ENCODE data around the gene RNF121.

RNF121 gene

GRCh38 chr11:72010529-72011233 is 81.8 kb downstream of the RNF121 start:
- Histone ChIP-seq H3K9me3 (no peaks in the 10 kb centered on the region), H3K27ac (0 out of 2 replicates have a peak overlapping the region, but pooled peaks have one; percentile 8), H3K27me3 (no peaks in the 10 kb centered on the region), H3K4me1 (peaks cover 37% of the 10 kb centered on the region), H3K36me3 (peaks cover 100% of the 10 kb centered on the region), H4K20me1 (peaks cover 99% of the 10 kb centered on the region), H3K4me2 (no peak overlapping the region), H3K4me3 (no peak overlapping the region), H3K9ac (no peak overlapping the region)
- no peak for TF ChIP-seq Cebpa-rat (IDR thresholded peaks at IDR 0.05)

GRCh38 chr11:72012091-72012630 is 83.3 kb downstream of the RNF121 start:
- Histone ChIP-seq H3K4me1 (peaks cover 37% of the 10 kb centered on the region), H3K27me3 (no peaks in the 10 kb centered on the region), H3K4me3 (no peak overlapping the region), H3K4me2 (peak overlapping the region; percentile 9), H3K27ac (peak overlapping the region; percentile 10; the same call in 1 of the 2 replicates), H3K9ac (peak overlapping the region; percentile 57; the same call in 1 of the 2 replicates), H4K20me1 (peaks cover 99% of the 10 kb centered on the region), H3K9me3 (no peaks in the 10 kb centered on the region), H3K36me3 (peaks cover 100% of the 10 kb centered on the region)
- TF ChIP-seq Cebpa-rat (IDR thresholded peaks at IDR 0.05), result no peak

DNA sequence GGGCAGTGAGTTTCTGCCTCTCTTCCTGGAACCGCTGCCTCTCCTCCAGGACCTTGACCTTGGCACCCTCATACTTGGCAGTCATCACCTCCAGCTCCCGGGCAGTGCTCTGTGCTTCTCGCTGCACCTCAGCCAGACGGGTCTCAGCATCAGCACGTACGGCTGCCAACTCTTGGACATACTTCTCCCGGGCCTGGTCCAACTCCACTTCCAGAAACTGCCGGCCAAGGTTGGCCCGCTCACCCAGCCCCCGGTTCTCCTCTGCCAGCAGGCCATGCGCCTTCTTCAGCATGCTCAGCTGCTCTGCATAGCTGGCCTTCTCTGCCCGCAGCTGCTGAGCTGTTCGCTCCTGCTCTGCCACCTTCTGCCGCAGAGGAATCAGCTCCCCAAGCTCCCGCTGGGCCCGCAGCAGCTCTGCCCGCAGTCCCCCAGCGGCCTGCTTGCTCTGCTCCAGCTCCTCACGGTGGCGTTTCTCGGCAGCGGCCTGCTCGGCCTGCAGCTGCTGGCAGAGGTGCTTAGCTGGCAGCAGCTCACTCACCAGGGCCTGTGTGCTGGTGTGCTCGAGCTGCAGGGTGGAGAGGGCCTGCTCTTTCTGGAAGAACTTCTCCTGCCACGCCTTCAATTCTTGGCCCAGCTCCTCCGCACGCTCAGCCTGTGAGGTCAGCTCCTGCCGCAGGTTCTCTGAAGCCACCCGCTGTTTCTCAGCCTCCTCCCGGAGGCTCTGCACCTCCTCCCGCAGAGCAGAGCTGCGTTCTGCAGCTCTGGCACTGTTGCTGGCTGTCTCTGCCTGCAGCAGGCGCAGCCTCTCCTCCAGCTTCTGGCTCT is 84.3 kb downstream of the RNF121 start:
- H3K27me3 ChIP-seq, result no peaks in the 10 kb centered on the region
- H3K9me3 ChIP-seq, result no peaks in the 10 kb centered on the region
- H3K9ac ChIP-seq, result peak overlapping the region; percentile 57; the same call in 1 of the 2 replicates
- peak overlapping the region; percentile 44 for H3K27ac ChIP-seq
- H3K36me3 ChIP-seq, result peaks cover 100% of the 10 kb centered on the region
- no peak overlapping the region for H3K4me3 ChIP-seq
- peaks cover 99% of the 10 kb centered on the region for H4K20me1 ChIP-seq
- no peak for TF ChIP-seq Cebpa-rat (IDR thresholded peaks at IDR 0.05)
- peaks cover 37% of the 10 kb centered on the region for H3K4me1 ChIP-seq
- peak overlapping the region; percentile 9 for H3K4me2 ChIP-seq

- H3K27ac ChIP-seq, result peak overlapping the region; percentile 44
- 0 out of 2 replicates have a peak overlapping the region, but pooled peaks have one; percentile 9 for H3K4me2 ChIP-seq
- H3K4me3 ChIP-seq, result no peak overlapping the region
- H3K4me1 ChIP-seq, result peaks cover 37% of the 10 kb centered on the region
- no peak for TF ChIP-seq Cebpa-rat (IDR thresholded peaks at IDR 0.05)
- H3K9me3 ChIP-seq, result no peaks in the 10 kb centered on the region
- peaks cover 100% of the 10 kb centered on the region for H3K36me3 ChIP-seq
- peaks cover 100% of the 10 kb centered on the region for H4K20me1 ChIP-seq
- no peaks in the 10 kb centered on the region for H3K27me3 ChIP-seq
- H3K9ac ChIP-seq, result peak overlapping the region; percentile 15; the same call in 1 of the 2 replicates
Measured at GRCh38 chr11:72013765-72014711, 85.2 kb downstream of the RNF121 start.

DNA sequence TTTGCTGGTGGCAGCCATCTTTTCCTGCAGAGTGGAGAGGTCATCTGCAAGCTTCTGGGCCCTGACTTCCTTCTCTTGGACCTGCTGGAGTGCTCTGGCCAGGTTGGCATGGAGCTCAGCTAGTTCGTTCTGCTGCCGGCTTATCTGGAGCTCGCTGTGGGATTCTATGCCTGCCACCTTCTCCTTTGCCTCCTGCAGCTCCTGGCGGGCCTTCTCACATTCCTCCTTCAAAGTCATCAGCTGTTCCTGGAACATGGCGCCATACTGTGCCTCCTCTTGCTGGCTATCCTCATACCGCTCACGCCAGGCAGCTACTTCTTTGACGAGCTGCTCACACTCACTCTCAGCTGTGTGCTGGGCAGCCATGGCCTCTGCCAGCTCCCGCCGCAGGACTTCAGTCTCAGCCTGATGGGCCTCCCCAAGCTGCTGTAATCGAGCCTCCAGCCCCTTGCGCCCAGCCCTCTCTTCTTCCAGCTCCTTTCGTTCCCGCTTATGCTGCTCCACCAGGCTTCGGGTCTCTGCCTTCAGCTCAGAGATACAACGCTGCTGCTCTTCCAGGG is 86.0 kb downstream of the RNF121 start:
- no peaks in the 10 kb centered on the region for H3K9me3 ChIP-seq
- H3K4me3 ChIP-seq, result no peak overlapping the region
- H3K4me1 ChIP-seq, result peaks cover 37% of the 10 kb centered on the region
- no peaks in the 10 kb centered on the region for H3K27me3 ChIP-seq
- no peak overlapping the region; the same call in 1 of the 2 replicates for H3K9ac ChIP-seq
- no peak for TF ChIP-seq Cebpa-rat (IDR thresholded peaks at IDR 0.05)
- H4K20me1 ChIP-seq, result peaks cover 100% of the 10 kb centered on the region
- H3K4me2 ChIP-seq, result no peak overlapping the region
- H3K27ac ChIP-seq, result no peak overlapping the region; the same call in 1 of the 2 replicates
- peaks cover 100% of the 10 kb centered on the region for H3K36me3 ChIP-seq

DNA sequence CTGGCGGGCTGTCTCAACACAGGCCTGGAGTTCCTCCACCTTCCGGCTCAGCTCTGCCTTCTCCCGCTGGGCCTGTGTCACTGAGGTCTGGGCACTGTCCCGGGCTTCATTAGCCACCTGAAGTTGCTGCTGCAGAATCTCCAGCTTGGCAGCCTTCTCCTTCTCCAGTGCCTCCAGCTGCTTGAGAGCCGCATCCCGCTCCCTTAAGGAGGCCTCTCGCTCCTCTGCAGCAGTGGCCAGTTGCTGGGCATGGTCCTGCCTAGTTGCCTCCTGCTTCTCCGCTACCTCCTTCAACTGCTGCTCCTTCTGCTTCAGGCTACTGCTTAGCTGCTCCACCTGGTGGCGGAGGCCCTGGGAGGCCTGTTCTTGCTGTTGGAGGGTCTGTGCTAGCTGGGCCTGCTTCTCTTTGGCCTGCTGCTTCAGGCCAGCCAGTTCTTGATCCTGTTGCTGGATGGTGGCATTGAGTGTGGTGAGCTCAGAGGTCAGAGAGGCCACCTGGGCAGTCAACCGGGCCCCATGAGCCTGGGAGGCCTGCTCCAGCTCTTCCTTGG is 86.7 kb downstream of the RNF121 start:
- H3K27ac ChIP-seq, result no peak overlapping the region

GRCh38 chr11:72018171-72018570 is 89.3 kb downstream of the RNF121 start:
- H3K4me1 ChIP-seq, result peaks cover 16% of the 10 kb centered on the region
- H3K27me3 ChIP-seq, result no peaks in the 10 kb centered on the region
- peaks cover 100% of the 10 kb centered on the region for H3K36me3 ChIP-seq
- H4K20me1 ChIP-seq, result peaks cover 100% of the 10 kb centered on the region
- no peak for TF ChIP-seq Cebpa-rat (IDR thresholded peaks at IDR 0.05)
- no peaks in the 10 kb centered on the region for H3K9me3 ChIP-seq
- H3K9ac ChIP-seq, result no peak overlapping the region
- H3K4me3 ChIP-seq, result no peak overlapping the region
- H3K4me2 ChIP-seq, result no peak overlapping the region
- no peak overlapping the region for H3K27ac ChIP-seq

More for the DNA sequence above, 86.7 kb downstream of the RNF121 start:
- Histone ChIP-seq H3K27me3 (no peaks in the 10 kb centered on the region), H3K36me3 (peaks cover 100% of the 10 kb centered on the region), H4K20me1 (peaks cover 100% of the 10 kb centered on the region), H3K9me3 (no peaks in the 10 kb centered on the region), H3K4me2 (no peak overlapping the region), H3K4me3 (no peak overlapping the region), H3K9ac (no peak overlapping the region; the same call in 1 of the 2 replicates), H3K4me1 (peaks cover 37% of the 10 kb centered on the region)
- TF ChIP-seq Cebpa-rat (IDR thresholded peaks at IDR 0.05), result no peak

GRCh38 chr11:72023335-72023734 is 94.5 kb downstream of the RNF121 start:
- H3K9me3 ChIP-seq, result no peaks in the 10 kb centered on the region
- no peak overlapping the region for H3K27ac ChIP-seq
- H3K9ac ChIP-seq, result no peak overlapping the region
- H4K20me1 ChIP-seq, result peaks cover 100% of the 10 kb centered on the region
- H3K4me2 ChIP-seq, result no peak overlapping the region
- peaks cover 100% of the 10 kb centered on the region for H3K36me3 ChIP-seq
- no peak overlapping the region for H3K4me3 ChIP-seq
- H3K27me3 ChIP-seq, result no peaks in the 10 kb centered on the region
- no peak for TF ChIP-seq Cebpa-rat (IDR thresholded peaks at IDR 0.05)
- peaks cover 10% of the 10 kb centered on the region; the same call in 1 of the 2 replicates for H3K4me1 ChIP-seq
